Fibroblast of mammary gland (primary cell): ENCODE data around the gene JUP.

ENCODE experiments used
- DNase-seq: peaks from one replicate; pipeline ENCODE4 v3.0.0-alpha.2; 2010; ENCODE audit warnings: low read depth
- H3K4me3 ChIP-seq: 2 replicates; pipeline ENCODE4 v1.5.1; 2011; ENCODE audit warnings: low read depth, mild to moderate bottlenecking, low read length, moderate library complexity; ENCODE audit not compliant: control insufficient read depth
- TF ChIP-seq, protein P1 (sequence below): conservative IDR thresholded peaks from 2 replicates; pipeline ENCODE4 v1.5.1; 2011; ENCODE audit warnings: low read depth, low read length, inconsistent platforms; ENCODE audit not compliant: control insufficient read depth, insufficient read depth

JUP gene

DNA sequence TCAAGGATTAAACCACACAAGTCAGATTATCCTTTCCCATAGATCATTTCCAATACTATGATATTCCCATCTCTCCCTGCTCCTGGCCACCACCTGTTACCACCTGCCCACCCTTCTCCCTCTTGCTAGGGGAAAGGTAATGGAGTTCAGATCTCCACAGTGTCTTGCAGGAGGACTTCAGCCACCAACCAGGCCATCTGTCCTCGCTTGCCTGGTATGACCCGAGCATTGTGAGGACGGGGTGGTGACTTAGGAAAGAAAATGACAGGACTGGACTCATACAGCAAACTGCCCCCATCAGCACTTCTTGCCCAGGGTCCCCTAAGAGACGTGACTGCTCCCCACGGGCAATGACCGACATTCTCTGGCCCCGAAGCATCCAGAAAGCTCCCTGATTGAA lies 37.1 kb upstream of the JUP start:
- no peak for DNase-seq
- H3K4me3 ChIP-seq, result no peak overlapping the region
- TF ChIP-seq, protein P1, sequence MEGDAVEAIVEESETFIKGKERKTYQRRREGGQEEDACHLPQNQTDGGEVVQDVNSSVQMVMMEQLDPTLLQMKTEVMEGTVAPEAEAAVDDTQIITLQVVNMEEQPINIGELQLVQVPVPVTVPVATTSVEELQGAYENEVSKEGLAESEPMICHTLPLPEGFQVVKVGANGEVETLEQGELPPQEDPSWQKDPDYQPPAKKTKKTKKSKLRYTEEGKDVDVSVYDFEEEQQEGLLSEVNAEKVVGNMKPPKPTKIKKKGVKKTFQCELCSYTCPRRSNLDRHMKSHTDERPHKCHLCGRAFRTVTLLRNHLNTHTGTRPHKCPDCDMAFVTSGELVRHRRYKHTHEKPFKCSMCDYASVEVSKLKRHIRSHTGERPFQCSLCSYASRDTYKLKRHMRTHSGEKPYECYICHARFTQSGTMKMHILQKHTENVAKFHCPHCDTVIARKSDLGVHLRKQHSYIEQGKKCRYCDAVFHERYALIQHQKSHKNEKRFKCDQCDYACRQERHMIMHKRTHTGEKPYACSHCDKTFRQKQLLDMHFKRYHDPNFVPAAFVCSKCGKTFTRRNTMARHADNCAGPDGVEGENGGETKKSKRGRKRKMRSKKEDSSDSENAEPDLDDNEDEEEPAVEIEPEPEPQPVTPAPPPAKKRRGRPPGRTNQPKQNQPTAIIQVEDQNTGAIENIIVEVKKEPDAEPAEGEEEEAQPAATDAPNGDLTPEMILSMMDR, result no peak

DNA sequence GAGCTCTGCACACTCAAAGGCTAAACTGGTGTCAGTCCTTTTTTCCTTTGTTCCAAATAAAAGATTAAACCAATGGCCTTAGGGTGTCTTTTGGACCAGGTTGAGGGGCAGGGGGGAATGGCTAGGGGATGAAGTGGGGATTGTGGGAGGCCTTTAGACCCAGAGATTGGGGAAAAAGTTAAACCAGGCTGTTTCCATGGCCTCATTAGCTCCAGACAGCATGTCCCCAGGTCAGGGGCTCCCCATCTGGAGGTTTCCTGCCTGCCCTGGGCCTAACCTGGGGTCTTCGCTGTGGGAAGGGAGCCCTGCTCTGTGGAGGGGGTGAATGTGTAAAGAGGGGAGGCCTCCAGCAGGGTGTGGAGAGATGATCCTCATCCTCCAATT lies 36.6 kb upstream of the JUP start:
- H3K4me3 ChIP-seq, result no peak overlapping the region
- TF ChIP-seq, protein P1, result no peak
- no peak for DNase-seq

DNA sequence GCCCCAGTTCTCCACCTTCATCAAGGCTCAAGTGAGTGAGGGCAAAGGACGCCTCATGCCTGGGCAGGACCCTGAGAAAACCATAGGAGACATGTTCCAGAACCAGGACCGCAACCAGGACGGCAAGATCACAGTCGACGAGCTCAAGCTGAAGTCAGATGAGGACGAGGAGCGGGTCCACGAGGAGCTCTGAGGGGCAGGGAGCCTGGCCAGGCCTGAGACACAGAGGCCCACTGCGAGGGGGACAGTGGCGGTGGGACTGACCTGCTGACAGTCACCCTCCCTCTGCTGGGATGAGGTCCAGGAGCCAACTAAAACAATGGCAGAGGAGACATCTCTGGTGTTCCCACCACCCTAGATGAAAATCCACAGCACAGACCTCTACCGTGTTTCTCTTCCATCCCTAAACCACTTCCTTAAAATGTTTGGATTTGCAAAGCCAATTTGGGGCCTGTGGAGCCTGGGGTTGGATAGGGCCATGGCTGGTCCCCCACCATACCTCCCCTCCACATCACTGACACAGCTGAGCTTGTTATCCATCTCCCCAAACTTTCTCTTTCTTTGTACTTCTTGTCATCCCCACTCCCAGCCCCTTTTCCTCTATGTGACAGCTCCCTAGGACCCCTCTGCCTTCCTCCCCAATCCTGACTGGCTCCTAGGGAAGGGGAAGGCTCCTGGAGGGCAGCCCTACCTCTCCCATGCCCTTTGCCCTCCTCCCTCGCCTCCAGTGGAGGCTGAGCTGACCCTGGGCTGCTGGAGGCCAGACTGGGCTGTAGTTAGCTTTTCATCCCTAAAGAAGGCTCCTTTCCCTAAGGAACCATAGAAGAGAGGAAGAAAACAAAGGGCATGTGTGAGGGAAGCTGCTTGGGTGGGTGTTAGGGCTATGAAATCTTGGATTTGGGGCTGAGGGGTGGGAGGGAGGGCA lies 36.0 kb upstream of the JUP start:
- no peak for DNase-seq
- no peak overlapping the region for H3K4me3 ChIP-seq
- TF ChIP-seq, protein P1, result no peak

DNA sequence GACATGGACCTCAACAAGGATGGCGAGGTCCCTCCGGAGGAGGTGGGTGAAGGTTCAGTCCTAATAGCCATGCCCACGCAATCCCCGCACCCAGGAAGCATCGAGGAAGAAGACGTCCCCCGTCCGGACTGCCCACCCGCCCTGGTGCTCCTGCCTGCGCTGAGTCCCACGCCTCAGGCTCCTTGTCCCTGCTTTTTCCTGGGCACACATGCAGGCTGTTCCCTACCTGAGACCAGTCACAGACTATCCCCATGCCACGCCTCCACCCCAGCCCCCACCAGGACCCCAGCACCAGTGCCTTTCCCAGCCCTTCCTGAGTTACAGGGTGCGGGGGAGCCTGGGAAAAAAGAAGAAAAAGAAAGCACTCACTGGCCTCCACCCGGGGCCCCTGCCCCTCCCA lies 35.3 kb upstream of the JUP start:
- no peak overlapping the region for H3K4me3 ChIP-seq
- TF ChIP-seq, protein P1, result no peak
- DNase-seq, result no peak

DNA sequence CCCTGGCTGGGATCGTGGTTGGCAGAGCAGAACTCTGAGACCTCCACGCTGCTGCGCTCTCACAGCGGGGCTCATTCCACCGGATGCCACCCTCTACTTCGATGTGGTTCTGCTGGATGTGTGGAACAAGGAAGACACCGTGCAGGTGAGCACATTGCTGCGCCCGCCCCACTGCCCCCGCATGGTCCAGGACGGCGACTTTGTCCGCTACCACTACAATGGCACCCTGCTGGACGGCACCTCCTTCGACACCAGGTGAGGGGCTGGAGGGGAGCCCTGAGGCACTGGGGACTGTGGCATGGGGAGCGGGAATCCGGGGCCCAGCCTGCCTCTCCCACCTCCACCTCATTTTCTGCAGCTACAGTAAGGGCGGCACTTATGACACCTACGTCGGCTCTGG lies 31.5 kb upstream of the JUP start:
- H3K4me3 ChIP-seq, result no peak overlapping the region
- TF ChIP-seq, protein P1, result no peak
- DNase-seq, result no peak

GRCh38 chr17:41816637-41817320 lies 30.3 kb upstream of the JUP start:
- DNase-seq, result no peak
- TF ChIP-seq, protein P1, result no peak
- no peak overlapping the region for H3K4me3 ChIP-seq

GRCh38 chr17:41814195-41814594 lies 27.7 kb upstream of the JUP start:
- peak; percentile 55 for DNase-seq
- peak overlapping the region; percentile 76 for H3K4me3 ChIP-seq
- TF ChIP-seq, protein P1, result no peak
